ENCODE measurements around the gene LRRC41.
"Not testable (repeated sequence)": the region's sequence is repeated elsewhere in the genome, so short reads cannot be mapped to it uniquely, and the experiment has no call there.

- TF ChIP-seq ZBTB21 (tag by site-specific recombination; IDR thresholded peaks at IDR 0.05); ZNF571 (tag by site-specific recombination; IDR thresholded peaks at IDR 0.05); SP2 (tag by site-specific recombination; IDR thresholded peaks at IDR 0.05); EGR2 (tag by site-specific recombination; IDR thresholded peaks at IDR 0.05; ENCODE audit: low read depth); ZNF140 (tag by site-specific recombination; IDR thresholded peaks at IDR 0.05); ZNF830 (tag by site-specific recombination; IDR thresholded peaks at IDR 0.05; ENCODE audit: low read depth); YY1 (tag by site-specific recombination; IDR thresholded peaks at IDR 0.05); HOXA7 (CRISPR knock-in tag; IDR thresholded peaks at IDR 0.05; ENCODE audit: borderline replicate concordance); ZNF785 (tag by site-specific recombination; IDR thresholded peaks at IDR 0.05); ZNF792 (tag by site-specific recombination; IDR thresholded peaks at IDR 0.05); ZNF311 (tag by site-specific recombination; IDR thresholded peaks at IDR 0.05; ENCODE audit: borderline replicate concordance); ZNF155 (tag by site-specific recombination; IDR thresholded peaks at IDR 0.05); ZFP3 (tag by site-specific recombination; IDR thresholded peaks at IDR 0.05; ENCODE audit: low read depth): not testable (repeated sequence)
- TF ChIP-seq, protein P1, sequence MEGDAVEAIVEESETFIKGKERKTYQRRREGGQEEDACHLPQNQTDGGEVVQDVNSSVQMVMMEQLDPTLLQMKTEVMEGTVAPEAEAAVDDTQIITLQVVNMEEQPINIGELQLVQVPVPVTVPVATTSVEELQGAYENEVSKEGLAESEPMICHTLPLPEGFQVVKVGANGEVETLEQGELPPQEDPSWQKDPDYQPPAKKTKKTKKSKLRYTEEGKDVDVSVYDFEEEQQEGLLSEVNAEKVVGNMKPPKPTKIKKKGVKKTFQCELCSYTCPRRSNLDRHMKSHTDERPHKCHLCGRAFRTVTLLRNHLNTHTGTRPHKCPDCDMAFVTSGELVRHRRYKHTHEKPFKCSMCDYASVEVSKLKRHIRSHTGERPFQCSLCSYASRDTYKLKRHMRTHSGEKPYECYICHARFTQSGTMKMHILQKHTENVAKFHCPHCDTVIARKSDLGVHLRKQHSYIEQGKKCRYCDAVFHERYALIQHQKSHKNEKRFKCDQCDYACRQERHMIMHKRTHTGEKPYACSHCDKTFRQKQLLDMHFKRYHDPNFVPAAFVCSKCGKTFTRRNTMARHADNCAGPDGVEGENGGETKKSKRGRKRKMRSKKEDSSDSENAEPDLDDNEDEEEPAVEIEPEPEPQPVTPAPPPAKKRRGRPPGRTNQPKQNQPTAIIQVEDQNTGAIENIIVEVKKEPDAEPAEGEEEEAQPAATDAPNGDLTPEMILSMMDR (tag by site-specific recombination; IDR thresholded peaks at IDR 0.05), result not testable (repeated sequence)
Observed at GRCh38 chr1:46319301-46319700, 15.9 kb upstream of the LRRC41 start.

All from HEK293 (cell line).